ENCODE data around the gene CSNK2B. TPM values are rescaled to one million over a fixed set of nuclear protein-coding genes. Genes with fewer than 3 reads are reported as not detected.

The CSNK2B gene
- total and polyA plus RNA-seq, 9 of the 15 experiments (the other 6 are each of a cell fraction or from before 2014, with no cell fraction given), result 120 to 1,126 (median 529) TPM

- peak; percentile 21; the same call in 1 of the 2 replicates for TF ChIP-seq ETS1 (conservative IDR thresholded peaks at IDR 0.05; ENCODE audit: control insufficient read depth, low read depth, low read length)
- TF ChIP-seq HMGXB4 (CRISPR knock-in tag; IDR thresholded peaks at IDR 0.05), result no peak
- no peak for TF ChIP-seq NONO (IDR thresholded peaks at IDR 0.05; ENCODE audit: low read depth in 2 of 2, low read length in 1 of 2)
- 0 out of 2 replicates have a peak, but pooled peaks have one; percentile 6 for TF ChIP-seq SMAD4 (CRISPR knock-in tag; conservative IDR thresholded peaks at IDR 0.05)
- TF ChIP-seq PHB2 (IDR thresholded peaks at IDR 0.05; ENCODE audit: low read depth), result peak; percentile 60; the same call in 1 of the 2 replicates
- TF ChIP-seq ZHX1 (conservative IDR thresholded peaks at IDR 0.05; ENCODE audit: low read length), result 0 out of 2 replicates have a peak, but pooled peaks have one; percentile 9
- peak; percentile 84 for TF ChIP-seq CC2D1A (IDR thresholded peaks at IDR 0.05)
- TF ChIP-seq CBX1 (IDR thresholded peaks at IDR 0.05; ENCODE audit: low read depth), result no peak
- no peak for TF ChIP-seq ARID4B (CRISPR knock-in tag; IDR thresholded peaks at IDR 0.05)
- no peak for TF ChIP-seq E4F1 (CRISPR knock-in tag; IDR thresholded peaks at IDR 0.05; ENCODE audit: borderline replicate concordance)
- TF ChIP-seq SMAD1 (IDR thresholded peaks at IDR 0.05; ENCODE audit: low read depth, low read length, partially characterized antibody), result peak; percentile 92
- no peak for TF ChIP-seq JUN (IDR thresholded peaks at IDR 0.05; ENCODE audit: borderline replicate concordance, low read depth, low read length)
- TF ChIP-seq JUN (CRISPR knock-in tag; IDR thresholded peaks at IDR 0.05; ENCODE audit: borderline replicate concordance), result 0 out of 2 replicates have a peak, but pooled peaks have one; percentile 36
These were observed 12.8 kb upstream of the CSNK2B start (continued) for GRCh38 chr6:31652925-31653724.
